NCI-H1417 treated with DMSO at 0.1 percent for 48 hours (cell line): ENCODE data around the gene SLAMF6.
"Not testable (repeated sequence)": the region's sequence is repeated elsewhere in the genome, so short reads cannot be mapped to it uniquely, and the experiment has no call there.

ENCODE experiments used
- DNase-seq: peaks from one replicate; lab custom pipeline; 2025; lab: John Stamatoyannopoulos, UW

The SLAMF6 gene

DNA sequence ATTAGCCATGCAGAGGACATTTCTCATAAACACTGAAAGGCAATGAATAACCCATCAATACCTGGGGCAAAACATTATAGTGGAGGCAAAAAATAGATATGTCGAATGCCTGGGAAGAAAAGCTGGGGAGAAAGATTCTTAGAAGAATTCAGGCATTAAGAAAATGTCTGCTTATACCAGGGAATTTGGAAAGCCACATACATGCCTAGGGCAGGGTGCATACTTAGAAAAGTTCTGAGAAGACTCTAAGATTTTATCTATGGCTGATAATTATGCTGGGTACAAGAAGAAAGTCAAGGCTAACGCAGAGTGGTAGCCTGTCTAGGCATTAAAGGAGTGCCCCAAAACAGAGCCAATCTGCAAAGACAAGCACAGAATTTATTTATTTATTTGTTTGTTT is 18.4 kb downstream of the SLAMF6 start:
- DNase-seq, result no peak

DNA sequence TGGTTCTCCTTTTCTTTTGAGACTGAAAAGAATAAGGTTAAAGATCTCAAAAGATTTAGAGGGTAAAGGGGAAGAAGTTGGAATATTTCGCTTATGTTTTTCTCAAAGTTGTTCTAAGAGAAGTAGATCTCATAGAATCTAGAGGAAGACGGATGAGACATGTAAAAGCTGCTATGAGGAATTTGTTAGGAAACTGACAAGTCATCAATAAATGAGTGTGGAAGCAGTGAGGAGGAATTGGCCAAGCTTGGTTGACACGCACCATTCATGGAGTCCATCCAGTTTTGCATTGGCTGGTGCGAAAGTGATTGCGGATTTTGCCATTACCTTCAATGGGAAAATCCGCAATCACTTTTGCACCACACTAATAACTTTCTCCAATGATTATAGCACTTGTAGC is 20.0 kb downstream of the SLAMF6 start:
- DNase-seq, result no peak

DNA sequence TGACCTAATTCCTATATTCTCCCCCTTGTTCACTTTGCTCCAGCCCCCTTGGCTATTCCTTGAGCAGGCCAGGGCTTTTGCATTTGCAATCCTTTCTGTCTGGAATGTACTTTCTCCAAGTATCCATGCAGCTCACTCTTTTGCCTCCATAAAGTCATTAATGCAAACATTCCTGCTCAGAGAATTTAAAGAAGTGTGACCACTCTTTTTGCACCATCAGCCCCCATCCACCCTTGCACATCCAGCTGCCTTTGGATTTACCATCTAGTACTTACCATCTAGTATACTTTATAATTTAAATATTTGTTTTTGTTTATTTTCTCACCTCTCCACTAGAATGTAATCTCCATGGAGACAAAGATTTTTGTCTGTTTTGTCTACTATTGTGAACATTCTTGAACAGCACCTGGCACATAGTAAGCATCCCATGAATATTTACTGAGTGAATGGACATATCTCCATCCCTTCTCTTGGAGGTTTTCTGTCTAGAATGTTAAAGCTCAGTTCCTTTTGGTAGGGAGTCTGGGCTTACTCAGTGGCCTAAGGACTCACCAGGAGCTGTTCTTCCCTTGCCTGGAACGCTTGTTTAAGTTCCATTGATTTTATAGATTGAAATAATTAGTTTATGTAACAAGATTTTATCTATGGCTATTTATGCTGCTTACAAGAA is 22.6 kb downstream of the SLAMF6 start:
- no peak for DNase-seq

DNA sequence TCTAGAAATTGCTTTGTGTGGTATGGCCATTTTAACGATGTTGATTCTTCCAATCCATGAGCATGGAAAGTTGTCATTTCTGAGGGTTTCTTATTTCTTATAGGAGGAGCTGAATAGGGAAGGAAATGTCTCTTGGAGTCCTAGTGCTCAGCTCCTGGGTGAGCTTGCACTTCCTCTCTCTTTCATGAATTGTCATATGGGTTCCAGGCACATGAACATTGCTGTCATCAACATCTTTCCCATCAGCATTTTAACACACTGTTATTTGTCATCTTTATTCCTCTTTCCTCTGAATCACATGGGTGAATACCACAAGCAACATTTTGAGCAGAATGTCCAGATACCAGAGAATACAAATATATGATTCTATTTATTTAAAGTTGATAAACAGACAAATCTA is 23.4 kb downstream of the SLAMF6 start:
- DNase-seq, result no peak

DNA sequence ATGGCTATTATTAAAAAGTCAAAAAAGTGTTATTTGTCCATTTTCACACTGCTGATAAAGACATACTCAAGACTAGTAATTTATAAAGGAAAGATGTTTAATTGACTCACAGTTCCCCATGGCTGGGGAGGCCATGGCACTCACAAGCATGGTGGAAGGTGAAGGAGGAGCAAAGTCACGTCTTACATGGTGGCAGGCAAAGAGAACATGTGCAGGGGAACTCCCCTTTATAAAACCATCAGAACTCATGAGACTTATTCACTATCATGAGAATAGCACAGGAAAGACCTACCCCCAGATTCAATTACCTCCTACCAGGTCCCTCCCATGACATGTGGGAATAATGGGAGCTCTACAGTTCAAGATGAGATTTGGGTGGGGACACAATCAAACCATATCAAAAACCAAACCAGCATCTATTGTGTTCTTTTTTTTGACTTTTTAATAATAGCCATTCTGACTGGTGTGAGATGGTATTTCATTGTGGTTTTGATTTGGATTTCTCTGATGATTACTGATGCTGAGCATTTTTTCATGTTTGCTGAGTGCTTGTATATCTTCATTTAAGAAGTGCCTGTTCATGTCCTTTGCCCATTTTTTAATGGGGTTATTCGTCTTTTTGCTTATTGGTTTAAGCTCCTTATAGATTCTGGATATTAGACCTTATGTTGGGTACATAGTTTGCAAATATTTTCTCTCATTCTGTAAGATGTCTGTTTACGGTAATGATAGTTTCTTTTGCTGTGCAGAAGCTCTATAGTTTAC is 24.6 kb downstream of the SLAMF6 start:
- DNase-seq, result not testable (repeated sequence)

GRCh38 chr1:160496334-160496733 is 26.7 kb downstream of the SLAMF6 start:
- no peak for DNase-seq

DNA sequence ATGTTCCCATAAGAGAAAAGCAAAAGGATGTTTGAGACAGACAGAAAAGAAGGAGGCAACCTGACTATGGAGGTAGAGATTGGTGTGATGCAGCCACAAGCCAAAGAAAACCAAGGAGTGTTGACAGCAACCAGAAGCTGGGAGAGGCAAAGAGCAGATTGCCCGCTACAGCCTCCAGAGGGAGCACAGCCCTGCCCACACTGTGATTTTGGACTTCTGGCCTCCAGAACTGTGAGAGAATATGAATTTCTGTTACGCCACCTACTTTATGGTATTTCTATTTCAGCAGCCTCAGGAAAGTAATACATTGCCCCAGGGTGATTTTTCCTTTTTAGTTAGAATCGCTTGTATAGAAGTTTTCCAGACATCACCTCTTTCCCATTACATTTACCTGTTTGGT is 28.4 kb downstream of the SLAMF6 start:
- DNase-seq, result no peak

GRCh38 chr1:160492617-160493016 is 30.4 kb downstream of the SLAMF6 start:
- no peak for DNase-seq

GRCh38 chr1:160491981-160492380 is 31.1 kb downstream of the SLAMF6 start:
- no peak for DNase-seq

- DNase-seq, result no peak
Observed at GRCh38 chr1:160491017-160491416, 32.0 kb downstream of the SLAMF6 start.

DNA sequence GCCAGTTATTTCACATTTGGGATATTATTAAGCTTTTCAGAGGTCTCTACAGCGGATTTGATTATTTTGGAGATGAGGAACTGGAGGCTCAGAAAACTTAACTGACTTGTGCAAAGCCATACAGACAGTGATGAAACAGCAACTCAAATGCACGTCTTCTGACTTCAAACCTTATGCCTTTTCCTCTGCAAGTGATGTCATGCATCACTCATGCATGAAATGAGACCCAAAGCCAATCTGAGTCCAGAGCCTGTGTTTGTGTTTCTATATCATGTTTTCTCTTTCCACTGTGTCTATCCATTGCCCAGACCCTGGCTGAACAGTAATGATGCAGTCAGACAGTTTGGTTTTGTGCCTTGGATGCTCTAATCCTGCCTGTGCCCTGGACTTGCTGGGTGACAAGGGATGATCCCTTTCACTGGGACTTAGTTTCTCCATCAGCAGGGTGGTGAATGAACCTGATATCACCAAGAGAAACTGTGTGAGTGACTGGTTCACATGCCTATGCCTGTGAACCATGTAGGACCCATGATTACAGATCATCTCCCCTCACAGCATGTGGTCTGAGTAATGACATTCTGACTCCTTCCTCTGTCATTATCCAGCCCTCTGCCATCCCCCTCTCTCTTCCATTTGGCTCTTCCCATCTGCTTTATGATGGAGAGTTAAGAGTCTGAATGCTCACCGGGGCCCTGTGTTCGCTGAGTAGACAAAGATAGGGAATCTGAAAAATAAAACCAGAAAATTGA is 33.4 kb downstream of the SLAMF6 start:
- DNase-seq, result no peak

DNA sequence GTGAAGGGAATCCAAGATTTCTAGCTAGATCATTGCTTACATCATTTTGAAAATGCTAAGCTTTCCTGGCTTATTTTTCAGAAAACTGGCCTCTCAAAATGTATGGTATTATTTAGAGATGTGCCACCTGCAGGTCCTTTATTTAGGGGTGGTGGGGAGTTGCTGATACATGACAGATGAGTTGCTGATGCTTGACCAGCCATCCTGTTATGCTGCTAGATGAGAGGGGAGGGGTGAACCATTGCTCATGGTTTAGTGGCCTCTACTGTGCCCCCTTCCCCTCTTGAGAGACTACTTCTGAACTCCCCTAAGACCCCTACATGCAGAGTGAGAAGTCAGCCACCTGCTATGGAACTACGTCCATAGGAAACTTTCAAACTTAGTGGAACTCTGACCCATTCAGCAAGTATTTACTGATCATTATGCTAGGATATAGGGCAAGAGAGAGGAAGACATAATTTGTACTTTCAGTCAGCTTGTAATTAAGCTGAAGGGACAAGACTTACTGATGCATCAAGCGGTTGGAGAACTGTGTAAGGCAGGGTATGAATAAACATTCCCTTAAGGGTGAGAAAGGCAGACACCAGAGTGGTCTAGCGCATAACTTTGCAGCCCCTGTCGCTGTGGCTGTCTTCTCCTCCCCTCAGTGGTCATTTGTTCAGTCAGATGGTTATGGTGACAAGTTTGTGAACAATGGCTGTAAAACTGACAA is 34.6 kb downstream of the SLAMF6 start:
- no peak for DNase-seq

GRCh38 chr1:160486453-160486852 is 36.6 kb downstream of the SLAMF6 start:
- no peak for DNase-seq

DNA sequence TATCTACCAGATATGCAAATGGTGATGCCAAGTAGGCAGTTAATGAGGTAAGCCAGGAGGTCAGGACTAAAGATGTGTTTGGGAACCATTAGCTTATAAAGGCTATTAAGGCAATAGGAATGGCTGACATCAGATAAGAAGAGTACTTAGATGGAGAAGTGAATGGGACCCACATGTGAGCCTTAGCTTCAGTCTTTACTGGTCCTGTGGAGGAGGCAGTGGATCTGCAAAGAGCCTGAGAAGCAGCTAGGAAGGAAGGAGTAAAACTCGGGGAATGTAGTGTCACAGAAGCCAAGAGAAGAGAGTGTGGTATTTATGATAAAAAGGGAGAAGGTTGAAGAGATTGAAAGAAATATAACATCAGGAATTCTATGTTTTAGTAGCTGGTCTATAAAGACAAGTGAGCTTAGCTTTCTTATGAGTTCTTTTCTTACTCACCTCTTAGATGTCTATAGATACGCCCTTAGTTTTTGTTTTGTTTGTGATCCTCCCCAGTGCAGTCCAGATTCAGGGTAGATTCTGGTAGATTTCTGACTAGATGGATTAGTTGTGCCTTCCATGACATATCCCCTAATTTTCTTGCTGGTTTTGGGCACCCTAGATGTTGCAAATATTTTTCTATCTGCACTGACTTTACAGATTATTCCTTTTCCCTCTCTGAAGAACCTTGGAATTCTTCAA is 39.4 kb downstream of the SLAMF6 start:
- DNase-seq, result no peak

DNA sequence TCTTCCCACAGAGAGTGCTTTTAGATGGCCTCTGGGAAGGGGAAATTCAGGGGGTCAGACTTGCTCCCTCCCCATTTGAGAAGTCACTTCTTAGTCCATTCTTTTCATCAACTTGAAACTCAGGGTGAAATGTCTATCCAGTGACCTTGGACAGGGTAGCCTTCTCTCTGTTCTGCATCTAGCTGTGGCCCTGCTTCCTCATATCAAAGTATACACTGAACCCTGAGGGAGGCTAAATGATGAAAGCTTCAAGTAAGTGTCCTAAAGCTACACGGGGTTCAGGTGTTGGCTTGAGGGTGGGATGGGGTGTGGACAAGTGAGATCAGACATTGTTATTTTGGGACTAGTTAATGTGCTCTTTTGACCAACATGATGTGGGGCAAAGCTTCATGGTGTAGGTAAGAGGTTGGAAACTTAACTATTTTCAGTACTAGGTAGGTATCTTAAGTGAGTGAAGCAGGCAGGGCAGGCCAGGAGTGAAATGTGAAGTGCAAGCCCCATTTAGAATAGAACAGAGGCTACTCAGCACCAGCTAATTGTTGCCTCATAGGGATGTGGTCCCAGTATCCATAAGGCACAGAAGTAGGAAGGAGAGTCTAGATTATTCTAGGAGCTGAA is 41.0 kb downstream of the SLAMF6 start:
- DNase-seq, result no peak

DNA sequence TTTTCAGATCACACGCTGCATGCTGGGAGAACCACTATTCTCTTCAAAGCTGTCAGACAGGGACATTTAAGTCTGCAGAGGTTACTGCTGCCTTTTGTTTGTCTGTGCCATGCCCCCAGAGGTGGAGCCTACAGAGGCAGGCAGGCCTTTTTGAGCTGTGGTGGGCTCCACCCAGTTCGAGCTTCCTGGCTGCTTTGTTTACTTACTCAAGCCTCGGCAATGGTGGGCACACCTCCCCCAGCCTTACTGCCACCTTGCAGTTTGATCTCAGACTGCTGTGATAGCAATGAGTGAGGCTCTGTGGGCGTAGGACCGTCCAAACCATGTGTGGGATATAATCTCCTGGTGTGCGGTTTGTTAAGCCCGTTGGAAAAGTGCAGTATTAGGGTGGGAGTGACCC is 42.3 kb downstream of the SLAMF6 start:
- DNase-seq, result not testable (repeated sequence)

GRCh38 chr1:160479091-160479490 is 44.0 kb downstream of the SLAMF6 start:
- DNase-seq, result not testable (repeated sequence)

DNA sequence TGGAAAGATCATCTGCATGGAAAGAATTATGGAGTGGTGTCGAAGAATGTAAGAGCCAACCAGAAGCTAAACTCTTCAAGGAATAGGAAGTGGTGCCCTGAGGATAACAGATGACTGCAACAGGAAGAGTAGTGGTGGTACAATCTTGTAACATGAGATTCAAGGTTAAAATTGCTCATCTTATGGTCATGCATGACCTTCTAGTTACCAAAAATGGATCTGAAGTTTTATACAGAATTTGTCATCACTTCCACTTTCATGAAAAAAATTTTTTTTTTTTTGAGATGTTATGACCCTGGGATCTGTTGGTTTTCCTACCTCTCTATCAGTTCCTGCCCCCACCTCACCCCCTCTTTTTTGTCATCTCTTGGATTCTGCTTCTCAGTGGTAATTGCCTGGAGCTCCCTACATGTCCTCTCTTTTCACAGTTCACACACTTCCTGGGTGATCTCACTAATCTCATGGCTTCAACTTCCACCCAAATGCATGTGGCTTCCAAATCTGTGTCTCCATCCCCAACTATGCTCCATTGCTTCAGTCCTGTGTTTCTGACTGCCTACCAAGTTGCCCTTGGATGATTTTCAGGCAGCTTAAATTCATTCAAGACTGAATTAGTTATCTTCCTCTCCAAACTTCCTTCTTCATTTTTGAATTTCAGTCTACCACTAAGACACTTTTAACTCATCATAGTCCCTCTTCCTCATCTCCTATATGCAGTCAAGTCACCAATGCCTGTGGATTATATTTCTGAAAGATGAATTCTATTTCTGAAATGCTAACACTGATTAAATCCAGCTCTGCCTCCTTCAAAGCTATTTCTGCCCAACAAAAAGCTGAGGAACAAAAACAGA is 48.4 kb downstream of the SLAMF6 start:
- no peak for DNase-seq

DNA sequence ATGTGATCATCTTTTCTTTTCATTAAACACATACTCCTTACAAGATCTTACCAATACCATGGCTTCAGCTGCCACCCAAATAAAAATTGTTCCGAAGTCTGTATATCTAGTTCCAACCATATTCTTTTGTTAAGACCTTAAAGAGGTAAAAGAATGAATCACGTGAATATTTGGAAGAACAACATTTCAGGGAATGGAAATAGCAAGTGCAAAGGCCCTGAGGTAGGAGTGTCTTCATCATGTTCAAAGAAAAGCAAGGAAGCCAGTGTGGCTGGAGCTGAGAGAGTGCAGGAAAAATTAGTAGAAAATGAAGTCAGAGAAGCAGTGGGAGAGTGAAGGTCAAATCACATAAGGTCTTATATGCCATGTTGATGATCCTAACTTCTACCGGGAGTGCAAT is 50.9 kb downstream of the SLAMF6 start:
- no peak for DNase-seq

DNA sequence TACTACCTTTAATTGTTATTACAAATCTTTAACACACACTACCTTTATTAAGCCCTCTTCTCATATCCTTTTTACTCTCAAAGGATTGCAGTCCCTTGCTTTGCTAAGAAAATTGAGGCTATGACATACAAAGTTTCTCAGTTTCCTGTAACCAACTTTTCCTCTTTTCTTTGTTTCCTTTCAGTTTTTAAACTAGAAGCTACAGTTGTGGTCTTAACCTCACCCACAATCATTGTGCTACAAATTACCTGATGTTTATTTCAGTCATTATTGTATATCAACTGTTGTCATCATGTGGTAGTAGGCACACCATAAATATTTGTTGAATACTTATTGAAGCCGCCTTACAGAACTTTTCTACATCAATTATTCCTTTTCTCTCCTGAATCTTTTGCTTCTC is 51.8 kb downstream of the SLAMF6 start:
- DNase-seq, result no peak
